HepG2 (cell line): ENCODE results near the gene CFTR. TPM values are rescaled to one million over a fixed set of nuclear protein-coding genes. Genes with fewer than 3 reads are reported as not detected.

Source experiments
- ATAC-seq: fragments of 200-7000 bp; cut with Tn5 transposase; 3 replicates; pipeline ENCODE4 v1.9.1; 2020; ENCODE audit warnings: mild to moderate bottlenecking, moderate library complexity
- BruUV-seq: library from RNA; stranded (reverse); fragments of 400-500 nt; replicated peaks from 2 replicates; lab custom pipeline; 2021; lab: Mats Ljungman, UMichigan
- CTCF ChIA-PET: fragments of 300-600 bp; formaldehyde crosslinking; extraction: SDS; loops from one replicate; lab custom pipeline; 2021; ENCODE audit warnings: low total read pairs, inconsistent platforms, low intra/inter-chr PET ratio; lab: Yijun Ruan, JAX
- POLR2A ChIA-PET: fragments of 350-600 bp; sonication (Branson Sonifier 250); formaldehyde crosslinking; loops from one replicate; lab custom pipeline; 2020; ENCODE audit warnings: antibody characterized with exemption, inconsistent platforms; lab: Yijun Ruan, JAX
- DNase-seq: peaks from one replicate; pipeline ENCODE4 v3.0.0-alpha.2; 2015; ENCODE audit warnings: low spot score
- FAIRE-seq: peaks from 3 replicates; lab custom pipeline; 2011; peaks lifted over from hg19 to GRCh38; lab: Jason Lieb, UNC
- H2AFZ ChIP-seq: one replicate; pipeline ENCODE4 v1.6.1; 2011; ENCODE audit warnings: low read length, inconsistent platforms
- H3K27ac ChIP-seq: fragments of 300-600 bp; 3 replicates; pipeline ENCODE4 v1.8.0; 2011; ENCODE audit warnings: mixed run types, mild to moderate bottlenecking, mixed read lengths, low read length, inconsistent platforms; ENCODE audit not compliant: insufficient read depth; ENCODE audit errors: extremely low read length
- H3K27me3 ChIP-seq, 2 experiments: fragments of 200-600 bp in 1 of 2; 2 replicates in 1 of 2; 3 replicates in 1 of 2; pipeline versions ENCODE4 v1.6.0 to v1.8.0; 2011; ENCODE audit warnings: low read length in 2 of 2, mild to moderate bottlenecking in 2 of 2, moderate library complexity in 2 of 2, inconsistent platforms in 1 of 2; ENCODE audit not compliant: insufficient read depth in 2 of 2, control insufficient read depth in 1 of 2
- H3K36me3 ChIP-seq, 2 experiments: fragments of 200-600 bp in 1 of 2; replicated peaks in 1 of 2; 2 replicates in 1 of 2; 3 replicates in 1 of 2; pipeline versions ENCODE4 v1.5.1 to v1.8.0; 2011; ENCODE audit warnings: low read length in 2 of 2, inconsistent platforms in 1 of 2; ENCODE audit not compliant: insufficient read depth in 2 of 2, control insufficient read depth in 1 of 2
- H3K4me1 ChIP-seq: 2 replicates; pipeline ENCODE4 v1.5.1; 2012; ENCODE audit warnings: low read length, inconsistent platforms; ENCODE audit not compliant: insufficient read depth
- H3K4me2 ChIP-seq: 2 replicates; pipeline ENCODE4 v1.6.0; 2011; ENCODE audit warnings: low read depth, low read length, inconsistent platforms
- H3K4me3 ChIP-seq, 3 experiments: fragments of 200-600 bp in 1 of 3; sonication (generic), shearing (Covaris generic) in 1 of 3; replicated peaks in 1 of 3; 2 replicates each; pipeline ENCODE4 v1.5.1; 2011 to 2016; ENCODE audit warnings: low read length in 3 of 3, inconsistent platforms in 2 of 3, low read depth in 2 of 3, mild to moderate bottlenecking in 2 of 3, control low read depth in 1 of 3, mixed read lengths in 1 of 3; ENCODE audit not compliant: insufficient read depth in 1 of 3
- H3K79me2 ChIP-seq: one replicate; pipeline ENCODE4 v1.6.1; 2011; ENCODE audit warnings: low read length, inconsistent platforms; ENCODE audit not compliant: insufficient read depth
- H3K9ac ChIP-seq: 2 replicates; pipeline ENCODE4 v1.6.0; 2011; ENCODE audit warnings: mild to moderate bottlenecking, low read depth, low read length, inconsistent platforms; ENCODE audit not compliant: insufficient read depth
- H3K9me3 ChIP-seq: 2 replicates; pipeline ENCODE4 v1.5.1; 2012; ENCODE audit warnings: mild to moderate bottlenecking, low read length
- H4K20me1 ChIP-seq: 2 replicates; pipeline ENCODE4 v1.6.0; 2011; ENCODE audit warnings: inconsistent platforms, mild to moderate bottlenecking, low read length, moderate library complexity; ENCODE audit not compliant: insufficient read depth
- BRF2 ChIP-seq: sonication (generic); formaldehyde crosslinking; IDR thresholded peaks from 2 replicates; pipeline ENCODE4 v1.8.1; 2022; ENCODE audit warnings: mild to moderate bottlenecking, missing genetic modification reagents
- CREM ChIP-seq, 2 experiments: sonication (generic) in 1 of 2; formaldehyde crosslinking in 1 of 2; IDR thresholded peaks; 2 replicates each; pipeline versions ENCODE4 v1.4.0 to v1.6.1; 2016 to 2020; ENCODE audit warnings: antibody characterized with exemption in 1 of 2, mild to moderate bottlenecking in 1 of 2, missing genetic modification reagents in 1 of 2
- HOXA5 ChIP-seq: sonication (generic); formaldehyde crosslinking; IDR thresholded peaks from 2 replicates; pipeline ENCODE4 v1.4.0; 2020; ENCODE audit warnings: missing genetic modification reagents
- UBTF ChIP-seq: sonication (generic); formaldehyde crosslinking; IDR thresholded peaks from 2 replicates; pipeline ENCODE4 v1.4.0; 2020; ENCODE audit warnings: mild to moderate bottlenecking, missing genetic modification reagents
- ZNF224 ChIP-seq: sonication (generic); formaldehyde crosslinking; IDR thresholded peaks from 2 replicates; pipeline ENCODE4 v1.5.0; 2020; ENCODE audit warnings: mild to moderate bottlenecking, missing genetic modification reagents
- ZNF33A ChIP-seq: sonication (generic); formaldehyde crosslinking; IDR thresholded peaks from 2 replicates; pipeline ENCODE4 v1.5.1; 2020; ENCODE audit warnings: missing genetic modification reagents, mild to moderate bottlenecking, moderate library complexity, borderline replicate concordance
- ZNF503 ChIP-seq: sonication (generic); formaldehyde crosslinking; IDR thresholded peaks from 2 replicates; pipeline ENCODE4 v1.4.0; 2020; ENCODE audit warnings: missing genetic modification reagents
- ZNF569 ChIP-seq: sonication (generic); formaldehyde crosslinking; IDR thresholded peaks from 2 replicates; pipeline ENCODE4 v1.5.0; 2020; ENCODE audit warnings: mild to moderate bottlenecking, missing genetic modification reagents, moderate library complexity, borderline replicate concordance
- ZNF720 ChIP-seq: sonication (generic); formaldehyde crosslinking; IDR thresholded peaks from 2 replicates; pipeline ENCODE4 v1.4.0; 2020; ENCODE audit warnings: missing genetic modification reagents
- WGBS: methylation state at CpG from one replicate; pipeline ENCODE4 v1.1.6; 2017; ENCODE audit warnings: low lambda C conversion rate; 5-methylcytosine and 5-hydroxymethylcytosine counted together
- in situ Hi-C: cut with HindIII; loops from 2 replicates; pipeline ENCODE4 v1.10.0; 2017; ENCODE audit warnings: low pct_unique_long_range_greater_than_20kb; ENCODE audit not compliant: extremely low pct_ligation_motif_present
- intact Hi-C: fragments of 100-400 bp; cut with micrococcal nuclease; formaldehyde crosslinking; loops from one replicate; pipeline ENCODE4 v1.10.0; 2022; ENCODE audit not compliant: unreplicated experiment
- polyA plus RNA-seq, 8 experiments: library from polyadenylated mRNA; depleted of rRNA in 3 of 8; stranded (reverse) in 7 of 8; unstranded in 1 of 8; fragments of >200 nt; fragmentation: Illumina TruSeq in 4 of 8; extraction: Trizol in 4 of 8; gene quantifications; 2 replicates each; pipeline versions ENCODE4 v1.2.1 to v1.2.3, GENCODE V29; 2011 to 2016; ENCODE audit warnings: low read depth in 4 of 8, missing spikeins in 1 of 8, mixed read lengths in 1 of 8; ENCODE audit not compliant: insufficient read depth in 1 of 8
- total RNA-seq, 5 experiments: library from RNA; depleted of rRNA; stranded (reverse); fragments of >200 nt; fragmentation: Illumina TruSeq; extraction: Trizol; gene quantifications; 2 replicates each; pipeline ENCODE4 v1.2.3, GENCODE V29; 2016; ENCODE audit warnings: low read depth in 1 of 5

Gene CFTR
- total and polyA plus RNA-seq, 2 of the 13 experiments (the other 11 are each of a cell fraction or from before 2014, with no cell fraction given): not detected

GRCh38 chr7:117435475-117436043 is 44.3 kb upstream of the CFTR start:
- Histone ChIP-seq H3K4me2 (no peak overlapping the region), H3K79me2 (no peaks in the 10 kb centered on the region), H3K36me3 (no peaks in the 10 kb centered on the region), H4K20me1 (no peaks in the 10 kb centered on the region), H3K27ac (no peak overlapping the region), H3K4me1 (no peaks in the 10 kb centered on the region), H2AFZ (no peak overlapping the region), H3K4me3 (no peak overlapping the region), H3K9me3 (no peaks in the 10 kb centered on the region), H3K27me3 (no peaks in the 10 kb centered on the region), H3K9ac (no peak overlapping the region)
- CTCF ChIA-PET: no interaction called here
- WGBS: 0% methylated on average over 2 of the region's 2 CpGs
- POLR2A ChIA-PET: no interaction called here
- ATAC-seq: no peak
- FAIRE-seq: no peak
- in situ Hi-C loops: no loop called here
- DNase-seq: no peak
- intact Hi-C loops: no loop called here
- no TSS peak for BruUV-seq
- TF ChIP-seq HOXA5: no peak
- TF ChIP-seq ZNF33A (CRISPR knock-in tag): no peak
- TF ChIP-seq ZNF720 (CRISPR knock-in tag): no peak
- TF ChIP-seq UBTF (CRISPR knock-in tag): no peak
- TF ChIP-seq ZNF224 (CRISPR knock-in tag): no peak
- no peak for TF ChIP-seq BRF2
- TF ChIP-seq CREM (IDR thresholded peaks at IDR 0.05): no peak
- TF ChIP-seq CREM (CRISPR knock-in tag; IDR thresholded peaks at IDR 0.05): no peak
- TF ChIP-seq ZNF569 (CRISPR knock-in tag): no peak
- no peak for TF ChIP-seq ZNF503 (CRISPR knock-in tag)
